ENCODE results near the gene ROS1. TPM values are rescaled to one million over a fixed set of nuclear protein-coding genes. Genes with fewer than 3 reads are reported as not detected.

ROS1 gene
- total RNA-seq, 2 experiments from 2014 or later: not detected

DNA sequence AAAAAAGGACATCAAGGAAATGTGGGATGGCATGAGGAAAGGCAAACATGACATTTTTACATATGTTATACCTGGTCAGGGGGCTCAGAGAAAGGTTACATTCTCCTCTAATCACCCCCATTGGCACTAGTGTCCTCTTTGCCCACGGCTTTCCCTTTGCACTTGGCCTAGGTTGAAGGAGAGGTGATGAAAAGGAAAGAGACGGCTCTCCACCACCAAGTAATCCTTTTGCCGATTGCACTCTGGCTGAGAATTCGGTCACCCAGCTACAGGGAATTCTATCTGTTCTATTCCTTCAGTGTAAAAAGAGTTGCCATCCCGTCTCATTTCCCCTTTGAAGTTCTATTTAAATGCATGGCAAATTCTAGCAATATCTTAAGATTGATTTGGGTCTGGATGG is 150.0 kb downstream of the ROS1 start:
- Histone ChIP-seq H3K4me3 (ENCODE audit: low read length) (no peak overlapping the region), H3K27me3 (ENCODE audit: control insufficient read depth in 1 of 2, insufficient read depth in 2 of 2, low read length in 2 of 2) (peaks cover 21 to 44% of the 10 kb centered on the region in 2 experiments), H3K9me3 (ENCODE audit: control insufficient read depth in 1 of 2, insufficient read depth in 1 of 2, low read length in 2 of 2) (no peaks in the 10 kb centered on the region), H3K36me3 (ENCODE audit: insufficient read depth, low read length) (no peaks in the 10 kb centered on the region), H3K27ac (ENCODE audit: low read depth in 1 of 2, low read length in 2 of 2) (no peak overlapping the region), H3K4me1 (ENCODE audit: insufficient read depth, low read length) (no peaks in the 10 kb centered on the region)
- ATAC-seq (ENCODE audit: poor library complexity) (no peak), DNase-seq (no peak)
- no peak overlapping the region for H3K27ac Mint-ChIP-seq
- H3K4me1 Mint-ChIP-seq (ENCODE audit: low read depth): no peaks in the 10 kb centered on the region
- no peaks in the 10 kb centered on the region for H3K36me3 Mint-ChIP-seq (ENCODE audit: low read depth)
- peaks cover 58% of the 10 kb centered on the region for H3K27me3 Mint-ChIP-seq
- ChIA-PET POLR2A (no interaction called here), CTCF (no interaction called here)
- no peaks in the 10 kb centered on the region for H3K9me3 Mint-ChIP-seq
- intact Hi-C loops (cut with DNase I, micrococcal nuclease): no loop called here
- no peak overlapping the region for H3K4me3 Mint-ChIP-seq
- TF ChIP-seq, protein P1, sequence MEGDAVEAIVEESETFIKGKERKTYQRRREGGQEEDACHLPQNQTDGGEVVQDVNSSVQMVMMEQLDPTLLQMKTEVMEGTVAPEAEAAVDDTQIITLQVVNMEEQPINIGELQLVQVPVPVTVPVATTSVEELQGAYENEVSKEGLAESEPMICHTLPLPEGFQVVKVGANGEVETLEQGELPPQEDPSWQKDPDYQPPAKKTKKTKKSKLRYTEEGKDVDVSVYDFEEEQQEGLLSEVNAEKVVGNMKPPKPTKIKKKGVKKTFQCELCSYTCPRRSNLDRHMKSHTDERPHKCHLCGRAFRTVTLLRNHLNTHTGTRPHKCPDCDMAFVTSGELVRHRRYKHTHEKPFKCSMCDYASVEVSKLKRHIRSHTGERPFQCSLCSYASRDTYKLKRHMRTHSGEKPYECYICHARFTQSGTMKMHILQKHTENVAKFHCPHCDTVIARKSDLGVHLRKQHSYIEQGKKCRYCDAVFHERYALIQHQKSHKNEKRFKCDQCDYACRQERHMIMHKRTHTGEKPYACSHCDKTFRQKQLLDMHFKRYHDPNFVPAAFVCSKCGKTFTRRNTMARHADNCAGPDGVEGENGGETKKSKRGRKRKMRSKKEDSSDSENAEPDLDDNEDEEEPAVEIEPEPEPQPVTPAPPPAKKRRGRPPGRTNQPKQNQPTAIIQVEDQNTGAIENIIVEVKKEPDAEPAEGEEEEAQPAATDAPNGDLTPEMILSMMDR (IDR thresholded peaks at IDR 0.05): no peak

DNA sequence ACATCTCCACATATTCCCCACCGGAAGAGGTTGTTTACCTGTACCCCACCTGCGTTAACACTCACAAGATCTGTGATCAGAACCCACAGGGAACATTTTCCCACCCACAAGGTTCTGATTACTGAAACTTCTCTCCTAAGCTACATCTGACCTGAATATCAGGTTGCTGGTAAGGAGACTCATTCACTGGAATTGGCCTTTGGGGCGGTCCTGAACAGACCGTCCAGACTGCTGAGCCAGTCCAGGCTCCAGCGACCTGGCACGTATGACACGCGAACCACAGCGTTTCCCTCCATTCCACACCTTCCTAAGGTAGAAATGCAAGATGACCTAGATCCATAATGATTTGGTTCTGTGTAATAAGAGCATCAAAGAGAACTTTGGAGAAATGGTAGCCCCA is 150.5 kb downstream of the ROS1 start:
- Mint-ChIP-seq H3K4me3 (no peak overlapping the region), H3K27me3 (peaks cover 53% of the 10 kb centered on the region), H3K36me3 (ENCODE audit: low read depth) (no peaks in the 10 kb centered on the region), H3K27ac (no peak overlapping the region), H3K4me1 (ENCODE audit: low read depth) (no peaks in the 10 kb centered on the region), H3K9me3 (no peaks in the 10 kb centered on the region)
- ATAC-seq (ENCODE audit: poor library complexity) (no peak), DNase-seq (no peak)
- Histone ChIP-seq H3K4me3 (ENCODE audit: low read length) (no peak overlapping the region), H3K4me1 (ENCODE audit: insufficient read depth, low read length) (peaks cover 1% of the 10 kb centered on the region), H3K9me3 (ENCODE audit: control insufficient read depth in 1 of 2, insufficient read depth in 1 of 2, low read length in 2 of 2) (peaks cover 0 to 2% of the 10 kb centered on the region in 2 experiments), H3K36me3 (ENCODE audit: insufficient read depth, low read length) (no peaks in the 10 kb centered on the region), H3K27ac (ENCODE audit: low read depth in 1 of 2, low read length in 2 of 2) (no peak overlapping the region), H3K27me3 (ENCODE audit: control insufficient read depth in 1 of 2, insufficient read depth in 2 of 2, low read length in 2 of 2) (peaks cover 22 to 48% of the 10 kb centered on the region in 2 experiments)
- intact Hi-C loops (cut with DNase I, micrococcal nuclease): no loop called here
- CTCF ChIA-PET: no interaction called here
- POLR2A ChIA-PET: no interaction called here
- TF ChIP-seq, protein P1 (IDR thresholded peaks at IDR 0.05): no peak

DNA sequence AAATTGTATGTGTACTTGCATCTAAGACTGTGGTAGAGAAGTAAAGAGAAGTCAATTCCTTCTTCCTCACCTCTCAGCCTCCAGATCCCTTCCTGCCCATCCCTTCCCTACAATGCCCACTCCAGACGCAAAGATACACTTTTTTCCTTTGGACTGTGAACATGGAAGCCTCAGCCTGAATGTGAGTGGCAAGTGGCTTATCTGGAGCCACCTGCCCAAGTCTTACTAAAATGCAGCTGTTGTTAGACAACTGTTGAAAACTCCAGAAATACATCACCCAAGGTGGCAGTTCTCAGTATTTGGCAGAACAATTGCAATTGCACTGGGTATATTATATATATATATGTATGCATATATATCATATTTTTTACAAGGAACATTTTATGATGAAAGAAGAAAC is 152.9 kb downstream of the ROS1 start:
- H3K9me3 Mint-ChIP-seq: no peaks in the 10 kb centered on the region
- H3K36me3 Mint-ChIP-seq (ENCODE audit: low read depth): no peaks in the 10 kb centered on the region
- ChIA-PET CTCF (no interaction called here), POLR2A (no interaction called here)
- peaks cover 73% of the 10 kb centered on the region for H3K27me3 Mint-ChIP-seq
- Histone ChIP-seq H3K36me3 (ENCODE audit: insufficient read depth, low read length) (no peaks in the 10 kb centered on the region), H3K4me3 (ENCODE audit: low read length) (no peak overlapping the region), H3K9me3 (ENCODE audit: control insufficient read depth in 1 of 2, insufficient read depth in 1 of 2, low read length in 2 of 2) (peaks cover 0 to 12% of the 10 kb centered on the region in 2 experiments), H3K27ac (ENCODE audit: low read depth in 1 of 2, low read length in 2 of 2) (no peak overlapping the region), H3K27me3 (ENCODE audit: control insufficient read depth in 1 of 2, insufficient read depth in 2 of 2, low read length in 2 of 2) (peaks cover 35 to 68% of the 10 kb centered on the region in 2 experiments), H3K4me1 (ENCODE audit: insufficient read depth, low read length) (peaks cover 5% of the 10 kb centered on the region)
- H3K4me3 Mint-ChIP-seq: no peak overlapping the region
- TF ChIP-seq, protein P1 (IDR thresholded peaks at IDR 0.05): no peak
- H3K27ac Mint-ChIP-seq: no peak overlapping the region
- intact Hi-C loops (cut with DNase I, micrococcal nuclease): no loop called here
- ATAC-seq (ENCODE audit: poor library complexity) (no peak), DNase-seq (no peak)
- H3K4me1 Mint-ChIP-seq (ENCODE audit: low read depth): peaks cover 4% of the 10 kb centered on the region
